HFFc6 (cell line): ENCODE results near the gene ZNF785. TPM values are rescaled to one million over a fixed set of nuclear protein-coding genes. Genes with fewer than 3 reads are reported as not detected.

ENCODE experiments used
- DNase-seq: peaks from one replicate; pipeline ENCODE4 v3.0.0-alpha.2; 2018
- H3K27ac Mint-ChIP-seq: 2 replicates; pipeline ENCODE4 v1.8.0; 2020; ENCODE audit warnings: mild to moderate bottlenecking, mixed read lengths
- H3K27me3 Mint-ChIP-seq: 2 replicates; pipeline ENCODE4 v1.8.0; 2021; ENCODE audit warnings: mild to moderate bottlenecking, moderate library complexity, mixed read lengths; ENCODE audit not compliant: insufficient read depth
- H3K36me3 Mint-ChIP-seq: 2 replicates; pipeline ENCODE4 v1.8.0; 2021; ENCODE audit warnings: low read depth, mixed read lengths
- H3K4me1 Mint-ChIP-seq: 2 replicates; pipeline ENCODE4 v1.8.0; 2020; ENCODE audit warnings: low read depth, mixed read lengths
- H3K4me3 Mint-ChIP-seq: 2 replicates; pipeline ENCODE4 v1.8.0; 2020; ENCODE audit warnings: mild to moderate bottlenecking, moderate library complexity, mixed read lengths
- H3K9me3 Mint-ChIP-seq: 2 replicates; pipeline ENCODE4 v1.8.0; 2020; ENCODE audit warnings: mild to moderate bottlenecking, mixed read lengths
- CTCF ChIP-seq: fragments of 200-600 bp; sonication (generic); IDR thresholded peaks from 2 replicates; pipeline ENCODE4 v1.5.0; 2021; ENCODE audit warnings: antibody characterized with exemption, mild to moderate bottlenecking
- total RNA-seq, 6 experiments: library from RNA; stranded (reverse); fragmentation: NEBNext Ultra II Directional; extraction: Animal tissue kit (Norgen Biotek cat#: 25700); gene quantifications; 2 replicates in 1 of 6; 3 replicates in 5 of 6; pipeline ENCODE4 v1.2.3, GENCODE V29; 2021

The ZNF785 gene
- total RNA-seq, 6 experiments from 2014 or later: 7.3 to 12.2 (median 10.1) TPM

GRCh38 chr16:30585022-30585399 lies 486 bp downstream of the ZNF785 start:
- no peaks in the 10 kb centered on the region for H3K9me3 Mint-ChIP-seq
- H3K27me3 Mint-ChIP-seq: peaks cover 2% of the 10 kb centered on the region
- H3K27ac Mint-ChIP-seq: peak overlapping the region; percentile 85
- TF ChIP-seq CTCF: no peak
- no peak for DNase-seq
- peaks cover 12% of the 10 kb centered on the region; the same call in 1 of the 2 replicates for H3K36me3 Mint-ChIP-seq
- H3K4me1 Mint-ChIP-seq: peaks cover 13% of the 10 kb centered on the region
- H3K4me3 Mint-ChIP-seq: peak overlapping the region; percentile 95

- Mint-ChIP-seq H3K27ac (no peak overlapping the region), H3K27me3 (no peaks in the 10 kb centered on the region; the same call in 1 of the 2 replicates), H3K4me3 (no peak overlapping the region), H3K4me1 (peaks cover 12% of the 10 kb centered on the region), H3K9me3 (no peaks in the 10 kb centered on the region), H3K36me3 (peaks cover 8% of the 10 kb centered on the region; the same call in 1 of the 2 replicates)
- DNase-seq: no peak
- no peak for TF ChIP-seq CTCF
Observed at GRCh38 chr16:30582611-30583340, 2.7 kb downstream of the ZNF785 start.

- H3K9me3 Mint-ChIP-seq: no peaks in the 10 kb centered on the region
- H3K27me3 Mint-ChIP-seq: no peaks in the 10 kb centered on the region; the same call in 1 of the 2 replicates
- peaks cover 8% of the 10 kb centered on the region for H3K4me1 Mint-ChIP-seq
- no peak overlapping the region for H3K27ac Mint-ChIP-seq
- no peak overlapping the region for H3K4me3 Mint-ChIP-seq
- peaks cover 4% of the 10 kb centered on the region; the same call in 1 of the 2 replicates for H3K36me3 Mint-ChIP-seq
- no peak for TF ChIP-seq CTCF
- no peak for DNase-seq
Observed at GRCh38 chr16:30581457-30581856, 4.0 kb downstream of the ZNF785 start.

GRCh38 chr16:30574678-30575077 lies 10.8 kb downstream of the ZNF785 start:
- H3K4me1 Mint-ChIP-seq: peaks cover 12% of the 10 kb centered on the region
- H3K27me3 Mint-ChIP-seq: peaks cover 1% of the 10 kb centered on the region; the same call in 1 of the 2 replicates
- DNase-seq: no peak
- no peaks in the 10 kb centered on the region for H3K36me3 Mint-ChIP-seq
- no peaks in the 10 kb centered on the region for H3K9me3 Mint-ChIP-seq
- TF ChIP-seq CTCF: no peak
- no peak overlapping the region for H3K4me3 Mint-ChIP-seq
- H3K27ac Mint-ChIP-seq: no peak overlapping the region

GRCh38 chr16:30571445-30572322 lies 13.8 kb downstream of the ZNF785 start, which contains the start of gene ZNF688:
Gene ZNF688, minus strand, starts transcription at chr16:30571714. Its CDS starts 85 bp downstream, at chr16:30571629.
- H3K4me1 Mint-ChIP-seq: peaks cover 19% of the 10 kb centered on the region
- H3K9me3 Mint-ChIP-seq: no peaks in the 10 kb centered on the region
- peak; percentile 97 for DNase-seq
- H3K4me3 Mint-ChIP-seq: peak within 1 kb of the TSS; percentile 98
- H3K27ac Mint-ChIP-seq: peak within 1 kb of the TSS; percentile 95
- H3K27me3 Mint-ChIP-seq: peaks cover 1% of the 10 kb centered on the region
- no peaks in the 10 kb centered on the region for H3K36me3 Mint-ChIP-seq
- no peak for TF ChIP-seq CTCF
